ENCODE measurements around the gene ADGRG2.

ADGRG2 gene, protein sequence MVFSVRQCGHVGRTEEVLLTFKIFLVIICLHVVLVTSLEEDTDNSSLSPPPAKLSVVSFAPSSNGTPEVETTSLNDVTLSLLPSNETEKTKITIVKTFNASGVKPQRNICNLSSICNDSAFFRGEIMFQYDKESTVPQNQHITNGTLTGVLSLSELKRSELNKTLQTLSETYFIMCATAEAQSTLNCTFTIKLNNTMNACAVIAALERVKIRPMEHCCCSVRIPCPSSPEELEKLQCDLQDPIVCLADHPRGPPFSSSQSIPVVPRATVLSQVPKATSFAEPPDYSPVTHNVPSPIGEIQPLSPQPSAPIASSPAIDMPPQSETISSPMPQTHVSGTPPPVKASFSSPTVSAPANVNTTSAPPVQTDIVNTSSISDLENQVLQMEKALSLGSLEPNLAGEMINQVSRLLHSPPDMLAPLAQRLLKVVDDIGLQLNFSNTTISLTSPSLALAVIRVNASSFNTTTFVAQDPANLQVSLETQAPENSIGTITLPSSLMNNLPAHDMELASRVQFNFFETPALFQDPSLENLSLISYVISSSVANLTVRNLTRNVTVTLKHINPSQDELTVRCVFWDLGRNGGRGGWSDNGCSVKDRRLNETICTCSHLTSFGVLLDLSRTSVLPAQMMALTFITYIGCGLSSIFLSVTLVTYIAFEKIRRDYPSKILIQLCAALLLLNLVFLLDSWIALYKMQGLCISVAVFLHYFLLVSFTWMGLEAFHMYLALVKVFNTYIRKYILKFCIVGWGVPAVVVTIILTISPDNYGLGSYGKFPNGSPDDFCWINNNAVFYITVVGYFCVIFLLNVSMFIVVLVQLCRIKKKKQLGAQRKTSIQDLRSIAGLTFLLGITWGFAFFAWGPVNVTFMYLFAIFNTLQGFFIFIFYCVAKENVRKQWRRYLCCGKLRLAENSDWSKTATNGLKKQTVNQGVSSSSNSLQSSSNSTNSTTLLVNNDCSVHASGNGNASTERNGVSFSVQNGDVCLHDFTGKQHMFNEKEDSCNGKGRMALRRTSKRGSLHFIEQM

GRCh38 chrX:19121898-19122640, at the start of gene ADGRG2:
Gene ADGRG2, minus strand, starts transcription at chrX:19122468. Its CDS starts 53,634 bp downstream, at chrX:19068834.
- no peak for DNase-seq

DNA sequence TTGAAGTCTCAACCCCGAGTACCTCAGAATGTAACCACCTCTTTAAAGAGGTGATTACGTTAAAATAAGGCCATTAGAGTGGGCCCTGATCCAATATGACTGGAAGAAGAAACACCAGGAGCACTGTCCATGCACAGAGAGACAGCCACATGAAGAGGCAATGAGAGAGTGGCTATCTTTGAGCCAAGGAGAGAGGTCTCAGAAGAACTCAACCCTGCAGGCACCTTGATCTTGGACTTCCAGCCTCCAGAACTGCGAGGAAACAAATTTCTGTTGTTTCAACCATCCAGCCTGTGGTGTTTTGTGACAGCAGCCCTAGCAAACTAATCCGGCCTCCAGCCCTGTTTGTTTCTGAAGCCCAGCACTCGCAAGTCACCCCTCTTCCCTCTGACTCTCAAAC, 46.3 kb upstream of the ADGRG2 start:
- DNase-seq = no peak

- DNase-seq = no peak
Measured at GRCh38 chrX:19162851-19163250, 40.6 kb upstream of the ADGRG2 start.

DNA sequence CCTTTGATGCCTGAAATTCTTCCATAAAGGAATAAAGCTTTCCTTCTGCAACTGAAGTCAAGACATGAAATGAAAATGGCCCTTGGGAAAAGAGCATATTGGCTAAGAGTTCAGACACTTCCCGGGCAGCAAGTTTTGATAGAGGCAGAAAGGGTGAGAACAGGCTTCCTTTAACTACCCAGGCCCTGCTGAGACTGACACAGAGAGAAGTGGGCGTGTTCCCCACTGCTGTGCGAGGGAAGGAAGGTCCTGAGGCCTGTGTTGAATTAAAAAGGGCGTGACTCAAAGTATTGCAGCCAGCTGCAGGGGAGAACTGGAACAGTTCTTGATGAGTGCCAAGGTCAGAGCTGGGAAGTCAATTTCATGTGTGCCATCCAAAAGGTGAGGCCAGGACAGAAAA, 33.9 kb upstream of the ADGRG2 start:
- no peak for DNase-seq

- no peak for DNase-seq
Measured at GRCh38 chrX:19152762-19153161, 30.5 kb upstream of the ADGRG2 start.

GRCh38 chrX:19137067-19137466, 14.8 kb upstream of the ADGRG2 start:
- no peak for DNase-seq

DNA sequence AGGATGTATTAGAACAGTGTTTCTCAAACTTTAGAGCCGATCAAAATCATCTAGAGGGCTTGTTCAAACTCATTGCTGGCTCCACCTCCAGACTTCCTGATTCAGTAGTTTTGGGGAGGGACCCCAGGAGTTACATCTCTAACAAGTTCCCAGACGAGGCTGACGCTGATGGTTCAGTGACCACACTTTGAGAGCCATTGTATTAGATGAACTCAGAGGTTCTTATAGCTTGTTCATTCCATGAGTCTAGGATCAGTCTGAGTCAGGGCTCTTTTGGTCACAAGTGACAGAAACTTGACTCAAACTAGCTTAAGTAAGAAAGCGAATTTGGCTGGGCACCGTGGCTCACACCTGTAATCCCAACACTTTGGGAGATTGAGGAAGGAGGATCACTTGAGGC, 11.5 kb upstream of the ADGRG2 start:
- DNase-seq = no peak

DNA sequence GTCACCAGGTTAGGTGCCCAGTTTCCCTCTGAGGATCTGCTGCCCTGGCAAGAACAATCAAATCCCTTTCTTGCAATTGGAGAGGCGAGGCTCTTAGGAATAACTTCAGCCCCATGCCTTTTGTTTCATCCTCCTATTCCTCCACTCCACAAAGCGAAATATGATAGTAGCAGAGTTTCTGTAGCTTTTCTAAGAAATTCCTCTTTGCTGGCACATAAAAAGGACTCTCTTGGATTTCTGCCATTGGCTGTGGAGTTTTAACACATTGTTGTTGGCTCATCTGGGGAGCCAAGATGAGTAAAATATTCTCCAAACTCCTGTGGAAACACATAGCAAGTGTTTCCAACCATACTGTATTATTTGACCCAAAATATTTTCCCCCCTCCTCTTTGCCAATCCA, 11.0 kb upstream of the ADGRG2 start:
- DNase-seq = no peak

DNA sequence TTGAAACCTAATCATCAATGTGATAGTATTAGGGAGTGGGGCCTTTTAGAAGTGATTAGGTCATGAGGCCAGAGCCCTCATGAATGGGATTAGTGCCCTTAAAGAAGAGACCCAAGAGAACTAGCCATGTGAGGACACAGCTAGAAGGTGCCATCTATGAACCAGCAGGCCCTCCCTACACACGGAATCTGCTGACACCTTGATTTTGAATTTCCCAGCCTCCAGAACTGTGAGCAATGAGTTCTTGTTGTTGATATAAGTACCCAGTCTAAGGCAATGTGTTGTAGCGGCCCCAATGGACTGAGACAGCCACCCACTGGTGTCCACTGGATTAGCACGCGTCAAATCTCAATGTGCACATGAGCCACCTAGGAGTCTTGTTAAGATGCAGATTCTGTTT, 8.4 kb upstream of the ADGRG2 start:
- DNase-seq = no peak

GRCh38 chrX:19129694-19130093, 7.4 kb upstream of the ADGRG2 start:
- DNase-seq = no peak

- DNase-seq = no peak
Measured at GRCh38 chrX:19127649-19128168, 5.4 kb upstream of the ADGRG2 start.

GRCh38 chrX:19122641-19123009, 357 bp upstream of the ADGRG2 start:
- no peak for DNase-seq

- DNase-seq = no peak
Measured at GRCh38 chrX:19121466-19121865, 802 bp downstream of the ADGRG2 start.

DNA sequence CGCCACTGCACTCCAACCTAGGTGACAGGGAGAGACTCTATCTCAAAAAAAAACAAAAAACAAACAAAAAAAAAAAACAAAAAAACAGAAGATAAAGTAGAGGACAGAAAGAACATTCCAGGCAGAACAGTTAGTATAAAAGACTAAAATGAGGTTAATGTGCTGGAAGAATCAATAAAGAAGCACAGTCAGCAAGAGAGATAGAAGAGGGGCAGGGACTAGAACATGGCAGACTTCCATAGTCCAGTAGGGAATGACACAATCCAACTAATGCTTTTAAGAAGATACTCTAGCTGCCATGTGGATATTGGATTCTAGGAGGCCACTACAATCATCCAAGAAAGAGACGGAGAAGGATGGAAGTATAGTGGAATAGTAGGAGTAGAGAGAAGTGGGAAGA, 11.6 kb downstream of the ADGRG2 start:
- no peak for DNase-seq

- DNase-seq = no peak
Measured at GRCh38 chrX:19107035-19107434, 15.2 kb downstream of the ADGRG2 start.

DNA sequence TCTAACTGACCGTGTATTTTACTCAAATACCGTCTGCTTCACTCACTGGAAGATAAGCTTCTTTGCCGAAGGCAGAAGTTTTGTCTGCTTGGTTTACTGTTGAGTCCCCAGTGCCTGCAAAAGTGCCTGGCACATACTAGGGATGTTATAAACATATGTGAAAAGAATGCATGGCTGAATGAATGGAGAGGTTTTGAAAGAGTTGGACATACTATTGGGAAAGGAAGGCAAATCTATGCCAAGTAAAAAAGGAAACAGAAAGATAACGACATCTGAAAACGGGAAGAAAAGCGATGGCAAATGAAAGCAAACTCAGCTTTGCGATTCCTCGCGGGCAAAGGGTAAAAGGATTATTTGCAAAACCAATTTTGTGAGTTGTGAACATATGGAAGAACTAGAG, 21.7 kb downstream of the ADGRG2 start:
- no peak for DNase-seq

- DNase-seq = no peak
Measured at GRCh38 chrX:19097553-19098283, 24.6 kb downstream of the ADGRG2 start.

DNA sequence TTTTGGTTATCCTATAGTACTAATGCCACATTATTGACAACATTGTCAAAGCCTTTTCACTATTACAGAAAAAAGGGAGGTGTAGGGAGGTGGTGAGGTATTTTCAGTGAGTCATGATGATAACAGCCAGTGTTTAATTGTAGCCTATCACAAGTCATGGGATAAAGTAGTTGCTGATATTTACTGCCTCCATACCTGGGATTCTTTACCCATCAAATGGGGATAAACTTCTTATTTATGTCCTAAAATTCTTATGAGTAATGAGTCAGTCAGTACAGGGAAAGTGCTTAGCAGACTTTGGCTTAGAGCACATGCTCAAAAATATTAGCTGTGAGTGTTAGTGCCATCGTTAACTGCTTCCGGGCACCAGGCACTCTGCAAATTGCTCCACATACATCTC, 25.7 kb downstream of the ADGRG2 start:
- no peak for DNase-seq

DNA sequence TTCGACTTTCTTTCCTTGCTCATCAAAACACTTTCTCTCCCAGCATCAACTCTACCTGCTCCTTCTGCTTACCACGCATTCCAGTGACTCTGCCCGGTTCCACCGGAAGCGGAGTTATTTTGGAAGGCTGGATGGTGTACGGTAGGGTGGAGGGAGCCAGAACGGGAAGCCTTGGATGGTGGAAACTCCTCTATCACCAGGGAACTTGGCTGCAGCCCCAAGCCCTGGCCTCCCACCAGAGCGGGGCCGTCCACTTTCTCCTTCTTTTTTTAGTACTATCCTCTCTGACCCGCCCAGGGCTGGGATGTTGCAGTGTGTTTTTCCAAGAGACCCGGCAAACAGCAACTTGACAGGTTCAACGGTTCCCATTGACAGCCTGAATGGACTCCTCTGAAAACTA, 27.6 kb downstream of the ADGRG2 start:
- DNase-seq = no peak

DNA sequence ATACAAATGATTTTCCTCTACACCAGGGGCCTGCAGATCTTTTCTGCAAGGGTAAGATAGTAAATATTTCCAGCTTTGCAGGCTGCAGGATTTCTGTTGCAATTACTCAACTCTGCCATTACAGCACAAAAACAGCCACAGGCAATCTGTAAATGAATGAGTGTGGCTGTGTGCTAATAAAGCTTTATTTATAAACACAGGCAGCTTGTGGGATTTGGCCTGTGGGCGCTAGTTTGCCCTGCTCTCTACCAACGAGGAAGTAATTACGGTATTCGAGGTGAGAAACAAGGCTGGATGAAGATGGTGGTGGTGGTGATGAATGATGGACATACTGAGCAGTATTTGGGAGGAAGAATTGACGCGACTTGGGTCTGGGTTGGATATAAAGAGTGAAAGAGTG, 30.7 kb downstream of the ADGRG2 start:
- DNase-seq = no peak

- no peak for DNase-seq
Measured at GRCh38 chrX:19089555-19090040, 32.7 kb downstream of the ADGRG2 start.
